Measurements from ENCODE around the gene FRZB.

Gene FRZB

DNA sequence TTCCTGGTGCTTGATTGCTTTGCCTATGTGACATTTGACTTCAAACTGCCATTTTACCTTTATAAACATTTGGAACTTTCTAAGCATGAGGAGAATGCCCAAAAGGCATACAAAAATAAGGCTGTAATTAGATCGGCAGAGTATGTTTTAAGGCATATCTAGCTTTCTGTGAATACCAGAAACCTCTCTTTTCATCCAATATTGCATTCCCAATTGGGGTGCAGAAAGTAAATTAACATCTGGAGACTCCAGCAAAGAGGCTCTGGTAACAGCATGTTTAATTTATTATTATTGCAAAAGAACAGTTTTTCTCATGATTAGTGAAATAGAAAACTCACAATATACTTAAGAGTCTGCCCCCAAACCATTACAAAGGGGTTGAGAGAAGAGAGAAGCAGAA, 32.1 kb downstream of the FRZB start:
- no peak for DNase-seq (ENCODE audit: low spot score)

DNA sequence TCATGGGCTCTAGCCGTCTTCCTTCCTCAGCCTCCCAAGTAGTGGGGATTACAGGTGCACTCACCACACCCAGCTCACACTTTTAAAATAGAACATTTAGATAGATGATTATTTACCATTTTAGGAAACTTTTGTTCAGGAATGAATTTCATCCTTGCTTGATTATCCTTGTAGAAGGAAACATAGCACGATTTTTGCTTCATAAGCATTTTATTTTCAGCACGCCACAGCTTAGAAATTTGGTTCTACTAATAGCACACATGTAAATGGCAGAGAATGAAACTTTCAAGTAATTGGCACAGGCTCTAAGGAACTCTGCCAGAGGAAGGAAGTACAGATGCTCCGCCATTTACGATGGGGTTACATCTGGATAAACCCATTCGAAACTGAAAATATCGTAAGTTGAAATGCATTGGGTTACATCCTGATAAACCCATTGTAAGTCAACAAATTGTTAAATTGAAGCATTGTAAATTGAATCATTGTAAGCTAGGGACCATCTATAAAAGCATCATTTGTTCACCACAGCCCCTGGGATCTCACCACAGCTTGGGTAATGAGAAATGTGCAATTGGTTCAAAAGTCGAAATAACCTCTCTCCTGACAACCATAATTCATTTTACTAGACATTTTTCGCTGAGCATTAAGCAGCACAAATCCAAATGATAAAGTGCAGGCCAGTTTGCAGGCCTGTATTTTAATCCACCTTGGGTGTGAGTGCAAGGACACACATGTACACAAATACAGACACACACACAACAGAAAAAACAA, 33.2 kb downstream of the FRZB start:
- DNase-seq (ENCODE audit: low spot score): no peak

GRCh38 chr2:182831921-182832320, 34.5 kb downstream of the FRZB start:
- no peak for DNase-seq (ENCODE audit: low spot score)

- DNase-seq (ENCODE audit: low spot score): no peak
These were observed 35.3 kb downstream of the FRZB start for GRCh38 chr2:182831101-182831500.

DNA sequence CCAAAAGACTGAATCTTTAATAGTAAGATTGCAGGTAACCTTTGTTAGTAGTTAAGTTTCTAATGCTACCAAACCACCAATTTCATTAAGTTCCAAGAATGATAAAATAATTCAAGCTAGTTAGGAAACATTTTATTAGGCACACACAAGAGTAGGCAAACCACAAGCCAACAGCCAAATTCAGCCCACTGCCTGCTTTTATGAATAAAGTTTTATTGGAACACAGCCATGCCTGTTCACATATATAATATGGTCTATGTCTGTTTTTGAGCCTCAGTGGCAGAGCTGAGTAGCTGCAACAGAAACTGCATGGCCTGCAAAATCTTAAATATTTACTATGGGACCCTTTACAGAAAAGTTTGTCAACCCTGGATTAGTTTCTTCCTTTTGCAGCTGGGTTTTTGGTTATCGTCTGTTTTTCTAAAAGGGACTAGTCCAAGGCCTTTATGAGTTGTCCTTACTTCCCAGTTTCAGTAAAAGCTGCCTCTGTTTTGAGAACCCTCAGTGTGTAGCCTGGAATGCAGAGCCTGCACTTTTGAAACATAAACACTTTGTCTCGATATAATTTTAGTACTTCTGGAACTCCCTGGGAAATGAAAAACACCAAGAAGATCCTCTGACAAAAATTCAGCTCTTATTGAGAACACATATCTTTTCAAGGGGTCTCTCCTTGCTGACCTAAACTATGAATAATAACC, 39.1 kb downstream of the FRZB start:
- DNase-seq (ENCODE audit: low spot score): no peak

- DNase-seq (ENCODE audit: low spot score): no peak
These were observed 39.9 kb downstream of the FRZB start for GRCh38 chr2:182826496-182826895.

GRCh38 chr2:182826064-182826463, 40.4 kb downstream of the FRZB start:
- DNase-seq (ENCODE audit: low spot score): no peak

DNA sequence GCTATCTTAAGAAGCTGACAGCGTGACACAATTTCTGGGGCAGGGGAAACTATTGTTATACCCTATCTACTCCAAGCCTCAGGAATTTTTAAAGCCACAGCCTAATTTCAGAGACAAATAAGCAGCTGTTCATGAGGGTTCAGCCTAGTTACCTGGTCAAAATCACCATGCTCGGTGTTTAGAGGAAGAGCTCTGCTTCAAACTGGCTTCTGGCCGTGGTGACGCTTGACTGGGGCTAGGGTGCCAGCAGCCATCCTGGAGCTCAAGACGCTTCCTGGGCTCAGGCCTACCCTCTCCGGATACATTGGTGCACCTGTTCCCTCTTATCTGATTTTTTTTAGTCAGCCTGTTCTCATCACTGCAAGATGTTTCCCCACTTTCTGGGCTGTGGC, 41.7 kb downstream of the FRZB start:
- DNase-seq (ENCODE audit: low spot score): no peak

DNA sequence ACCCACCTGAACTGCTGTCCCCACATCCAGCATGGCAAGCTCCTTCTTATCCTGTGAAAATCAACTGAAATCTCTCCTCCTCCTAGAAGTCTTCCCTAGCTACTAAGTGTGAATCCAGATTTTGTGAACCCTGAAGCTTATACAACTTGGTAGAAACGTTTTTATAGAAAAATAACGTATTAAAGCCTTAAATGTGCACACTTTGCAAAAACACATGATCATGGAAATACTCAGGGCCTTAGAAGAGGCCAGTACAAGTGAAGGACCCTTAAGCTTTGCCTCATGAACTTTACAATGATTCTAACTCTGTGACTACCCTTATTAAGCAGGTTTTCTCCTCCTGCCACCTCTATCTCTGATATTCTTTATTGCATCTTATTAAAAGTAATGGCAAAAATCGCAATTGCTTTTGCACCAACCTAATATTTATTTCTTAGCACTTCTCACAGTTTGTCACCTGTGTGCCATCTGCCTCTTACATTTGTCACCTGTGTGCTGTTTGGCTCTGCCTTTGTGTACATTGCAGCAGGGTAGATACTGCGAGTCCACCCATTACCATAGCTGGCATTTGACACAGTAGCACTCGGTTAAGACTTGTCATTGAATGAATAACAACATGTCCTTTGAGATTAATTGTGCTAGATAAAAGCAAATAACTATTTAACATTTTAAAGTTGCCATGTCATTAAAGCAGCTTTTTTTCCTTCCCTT, 42.2 kb downstream of the FRZB start:
- no peak for DNase-seq (ENCODE audit: low spot score)

DNA sequence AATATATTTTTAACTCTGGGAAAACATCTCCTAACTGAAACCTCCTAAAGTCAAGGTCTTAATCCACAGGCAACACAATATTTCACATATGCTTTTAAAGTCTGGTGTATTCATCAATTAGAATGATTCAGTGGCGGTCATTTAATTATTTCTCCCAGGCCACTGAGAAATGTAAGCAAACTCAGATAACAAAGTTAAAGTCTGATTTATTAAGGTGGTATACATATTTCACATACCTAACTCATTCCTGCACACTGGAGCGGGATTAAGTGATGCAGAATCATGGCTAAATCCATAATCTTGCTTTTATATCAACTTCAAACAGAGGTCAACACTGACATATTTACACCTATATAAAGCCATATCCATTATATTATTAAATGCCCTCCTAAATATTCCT, 43.7 kb downstream of the FRZB start:
- DNase-seq (ENCODE audit: low spot score): no peak

DNA sequence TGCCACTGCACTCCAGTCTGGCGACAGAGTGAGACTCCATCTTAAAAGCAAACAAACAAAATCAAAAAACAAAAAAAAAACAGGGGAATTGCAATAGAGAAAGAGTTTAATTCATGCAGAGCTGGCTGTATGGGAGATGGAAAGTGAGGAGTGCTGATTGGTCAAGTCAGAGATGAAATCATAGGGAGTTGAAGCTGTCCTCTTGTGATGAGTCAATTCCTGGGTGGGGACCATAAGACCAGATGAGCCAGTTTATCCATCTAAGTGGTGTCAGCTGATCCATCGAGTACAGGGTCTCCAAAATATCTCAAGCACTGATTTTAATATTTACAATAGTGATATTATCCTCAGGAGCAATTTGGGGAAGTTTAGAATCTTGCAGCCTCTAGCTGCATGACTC, 45.3 kb downstream of the FRZB start:
- no peak for DNase-seq (ENCODE audit: low spot score)

GRCh38 chr2:182819412-182819811, 47.0 kb downstream of the FRZB start:
- no peak for DNase-seq (ENCODE audit: low spot score)

DNA sequence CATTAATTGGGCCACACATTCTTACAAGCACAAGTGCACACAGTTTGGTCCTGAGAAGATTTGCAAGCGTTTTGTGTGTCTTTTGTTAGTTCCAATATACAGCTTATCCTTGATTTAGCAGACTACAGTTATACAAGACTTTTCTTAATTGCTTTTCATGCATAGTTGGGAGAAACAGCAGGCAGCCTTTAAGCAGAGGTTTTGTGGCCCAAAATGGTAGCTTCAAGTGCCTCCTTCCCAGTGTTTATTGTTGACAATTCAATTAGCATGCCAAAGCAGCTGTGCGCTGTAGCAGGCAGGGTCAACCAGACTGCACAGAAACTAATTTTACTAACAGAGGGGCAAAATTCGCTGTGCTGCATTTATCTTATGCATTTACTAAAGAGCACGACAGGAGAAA, 47.5 kb downstream of the FRZB start:
- DNase-seq (ENCODE audit: low spot score): no peak

- DNase-seq (ENCODE audit: low spot score): no peak
These were observed 47.9 kb downstream of the FRZB start for GRCh38 chr2:182818501-182818900.

- DNase-seq (ENCODE audit: low spot score): no peak
These were observed 48.9 kb downstream of the FRZB start for GRCh38 chr2:182817558-182817957.

DNA sequence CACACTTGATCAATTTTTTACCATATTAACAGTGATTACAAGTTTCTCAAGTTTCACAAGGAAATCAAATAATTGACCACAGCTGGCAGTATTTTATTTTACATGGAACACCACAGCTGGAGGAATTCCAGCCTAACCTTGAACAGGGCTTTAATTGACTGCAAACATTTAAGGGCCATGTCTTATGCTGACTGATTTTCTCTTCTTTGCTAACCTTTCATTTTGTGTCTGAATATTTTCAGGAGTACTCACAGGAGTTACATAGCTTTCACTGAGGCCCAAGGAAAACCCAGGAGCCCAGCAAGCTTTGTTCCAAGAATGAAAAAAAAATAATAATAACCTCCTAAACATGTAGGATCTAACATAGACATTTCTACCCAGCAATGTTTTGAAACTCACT, 49.6 kb downstream of the FRZB start:
- no peak for DNase-seq (ENCODE audit: low spot score)

- DNase-seq (ENCODE audit: low spot score): no peak
These were observed 51.6 kb downstream of the FRZB start for GRCh38 chr2:182814804-182815203.

DNA sequence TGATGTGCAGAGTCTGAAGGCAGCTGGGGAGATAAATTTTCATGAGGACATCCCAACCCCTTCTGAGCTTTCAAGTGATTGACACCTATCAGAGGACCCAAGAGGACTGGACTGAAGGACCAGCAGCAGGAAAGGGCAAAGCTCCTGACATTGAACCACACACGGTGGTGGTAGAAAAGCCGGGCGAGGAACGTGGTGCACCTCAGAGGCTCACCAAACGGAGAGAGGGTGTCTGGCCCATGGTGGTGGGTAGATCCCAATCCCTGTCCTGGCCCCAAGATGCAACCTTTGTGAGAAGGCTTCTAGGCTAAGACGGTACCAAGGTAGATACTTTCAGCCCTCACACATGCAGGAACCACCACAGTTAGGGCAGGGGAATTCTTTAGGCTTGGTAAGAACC, 52.1 kb downstream of the FRZB start:
- DNase-seq (ENCODE audit: low spot score): no peak

DNA sequence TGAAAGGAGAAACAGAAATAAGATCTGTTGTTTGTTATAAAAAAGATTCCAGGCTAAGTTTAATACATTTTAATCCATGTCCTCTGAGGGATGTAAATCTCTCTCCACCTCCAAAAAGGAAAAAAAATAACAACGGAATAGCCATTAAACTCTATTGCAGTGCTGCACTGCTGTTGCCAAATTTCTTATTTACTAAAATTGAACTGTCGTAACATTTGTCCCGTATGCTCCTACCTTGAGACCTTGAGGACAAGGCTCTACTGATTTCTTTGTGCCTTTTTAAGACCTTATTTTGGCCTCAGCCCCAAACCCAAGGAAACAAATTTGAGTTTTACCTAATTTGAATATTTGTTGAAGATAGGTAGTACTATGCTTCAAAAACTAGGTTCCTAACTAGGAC, 56.4 kb downstream of the FRZB start:
- DNase-seq (ENCODE audit: low spot score): no peak

DNA sequence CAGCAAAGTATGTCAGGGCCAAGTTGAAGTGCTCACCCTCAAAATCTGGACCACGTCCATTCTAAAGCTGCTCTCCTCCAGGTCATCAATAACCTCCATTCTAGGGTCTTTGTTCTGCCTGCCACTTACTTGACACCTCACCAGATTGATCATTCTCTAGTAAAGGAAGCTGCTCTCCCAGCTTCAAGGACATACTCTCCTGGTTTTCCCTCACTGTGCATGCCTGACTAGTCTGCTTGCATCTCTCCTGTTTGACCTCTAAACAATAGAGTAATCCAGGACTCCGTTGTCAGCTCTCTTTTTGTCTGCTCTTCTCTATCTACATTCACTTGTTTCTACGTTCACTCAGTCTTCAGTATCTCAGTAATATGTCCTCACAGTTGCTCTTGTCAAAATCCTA, 59.1 kb downstream of the FRZB start:
- no peak for DNase-seq (ENCODE audit: low spot score)

GRCh38 chr2:182804128-182804527, 62.3 kb downstream of the FRZB start:
- DNase-seq (ENCODE audit: low spot score): no peak

- no peak for DNase-seq (ENCODE audit: low spot score)
These were observed 67.7 kb downstream of the FRZB start for GRCh38 chr2:182798736-182799135.

GRCh38 chr2:182792441-182792840, 74.0 kb downstream of the FRZB start:
- DNase-seq (ENCODE audit: low spot score): no peak

Data from left forelimb (tissue), 1 donor.